Measurements from ENCODE around the gene GLYATL1.

GRCh38 chr11:58999291-58999680, 60.0 kb downstream of the GLYATL1 start:
- no peak for TF ChIP-seq HOXD1 (CRISPR knock-in tag; IDR thresholded peaks at IDR 0.05)
- no peak for TF ChIP-seq ZNF703 (CRISPR knock-in tag; IDR thresholded peaks at IDR 0.05; ENCODE audit: borderline replicate concordance)
- no peak for TF ChIP-seq POLR2A (IDR thresholded peaks at IDR 0.05; ENCODE audit: insufficient read depth in 1 of 2, low read depth in 2 of 2, low read length in 2 of 2)
